ENCODE measurements around the gene SORCS2. TPM values are rescaled to one million over a fixed set of nuclear protein-coding genes. Genes with fewer than 3 reads are reported as not detected.

The SORCS2 gene
- total and polyA plus RNA-seq, 2 of the 8 experiments (the other 6 are each of a cell fraction or from before 2014, with no cell fraction given): 0.36 to 1.8 TPM

DNA sequence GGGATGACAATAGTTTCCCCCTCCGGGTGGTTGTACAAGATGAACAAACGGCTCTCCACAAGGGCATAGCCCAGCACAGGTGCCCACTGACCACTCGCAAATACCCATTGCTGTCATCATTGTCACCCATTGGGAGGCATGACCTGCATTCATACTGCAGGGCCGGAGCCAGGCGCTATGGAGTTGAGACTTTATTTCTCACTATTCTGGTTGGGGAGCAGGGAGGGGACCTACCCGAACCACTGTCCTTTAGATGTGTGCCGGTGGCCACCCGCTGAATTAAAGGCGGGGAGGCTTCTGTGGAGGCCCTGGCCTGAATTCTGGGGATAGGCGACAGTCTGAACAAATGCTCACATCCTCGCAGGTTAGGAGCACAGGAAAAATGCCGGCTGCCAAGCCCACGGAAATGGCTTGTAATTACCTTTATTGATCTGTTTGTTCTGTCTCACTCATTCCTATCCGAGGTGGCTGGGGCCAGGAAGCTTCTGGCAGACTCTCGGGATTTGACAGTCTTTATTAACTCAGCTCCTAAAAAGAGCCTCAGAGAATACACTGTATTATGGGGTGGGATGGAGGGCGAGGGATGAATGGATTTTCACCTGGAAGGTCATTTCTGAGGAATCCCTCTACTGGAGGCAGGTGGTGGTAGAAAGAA lies 367.5 kb downstream of the SORCS2 start (continued):
- TF ChIP-seq RFX5 (IDR thresholded peaks at IDR 0.05; ENCODE audit: borderline replicate concordance, low read depth, low read length) (no peak), SIN3A (conservative IDR thresholded peaks at IDR 0.05 in 1 of 2, IDR thresholded peaks at IDR 0.05 in 1 of 2; ENCODE audit: low read depth in 1 of 2, low read length in 2 of 2) (no peak), RAD21 (IDR thresholded peaks at IDR 0.05 in 1 of 2, conservative IDR thresholded peaks at IDR 0.05 in 1 of 2; ENCODE audit: low read depth in 2 of 2, low read length in 2 of 2) (no peak), JUND (IDR thresholded peaks at IDR 0.05; ENCODE audit: low read length) (no peak), TBP (IDR thresholded peaks at IDR 0.05; ENCODE audit: low read depth, low read length) (no peak), CBX5 (IDR thresholded peaks at IDR 0.05; ENCODE audit: low read depth, low read length) (no peak), POLR2AphosphoS5 (IDR thresholded peaks at IDR 0.05; ENCODE audit: low read depth, low read length) (no peak), JUN (IDR thresholded peaks at IDR 0.05; ENCODE audit: low read depth, low read length) (no peak), PHF8 (conservative IDR thresholded peaks at IDR 0.05; ENCODE audit: low read depth, low read length) (no peak)
